Stimulated activated CD4-positive, alpha-beta T cell treated with anti-CD3 and anti-CD28 coated beads, Interleukin-4, amount 100 ng/mL, for 4 hours (primary cell): Measurements from ENCODE around the gene CDCA5.

ENCODE experiments used
- DNase-seq, 2 experiments: peaks; one replicate each; pipeline ENCODE4 v3.0.0-alpha.2; 2020

CDCA5 gene

DNA sequence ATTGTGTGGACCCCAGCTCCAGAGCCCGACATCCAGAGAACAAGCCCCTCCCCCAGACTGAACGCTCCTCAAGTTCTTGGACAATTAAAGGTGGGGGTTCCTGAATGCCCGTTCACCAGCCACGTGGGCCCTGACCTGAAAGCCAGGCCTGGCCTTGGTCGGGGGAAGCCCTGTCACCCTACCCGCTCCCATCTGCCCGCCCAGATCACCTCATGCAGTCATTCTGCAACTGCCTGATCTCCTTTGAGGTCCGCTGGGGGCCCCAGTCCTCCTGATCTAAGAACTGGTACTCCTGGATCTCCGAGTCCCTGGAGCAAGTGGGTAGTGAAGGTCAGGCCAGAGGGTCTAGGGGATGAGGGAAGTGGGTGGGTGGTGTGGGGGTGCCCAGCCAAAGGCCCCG lies 16.4 kb downstream of the CDCA5 start:
- no peak for DNase-seq

DNA sequence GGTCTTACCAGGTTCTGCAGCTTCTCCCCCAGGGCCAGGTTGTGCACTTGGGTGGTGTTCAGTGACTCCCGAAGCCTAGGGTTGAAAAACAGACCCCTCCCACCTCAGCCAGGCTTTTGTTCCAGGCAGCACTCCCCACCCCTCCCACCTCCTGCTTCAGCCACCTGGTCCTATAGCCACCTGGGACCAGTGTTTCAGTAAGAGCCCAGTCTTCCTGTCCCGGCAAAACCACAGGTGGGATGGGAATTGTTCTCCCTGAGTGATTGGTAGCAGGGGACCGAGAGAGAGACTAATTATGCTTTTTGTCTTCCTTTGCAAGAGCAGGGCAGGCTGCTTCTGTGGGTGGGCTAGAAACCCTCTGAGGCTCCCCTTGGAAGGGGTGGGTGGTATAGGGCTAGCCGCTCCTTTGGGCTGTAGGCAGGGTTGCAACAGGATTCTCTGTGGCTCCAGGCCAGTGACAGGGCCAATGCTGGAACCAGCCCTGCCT lies 17.0 kb downstream of the CDCA5 start:
- no peak for DNase-seq

DNA sequence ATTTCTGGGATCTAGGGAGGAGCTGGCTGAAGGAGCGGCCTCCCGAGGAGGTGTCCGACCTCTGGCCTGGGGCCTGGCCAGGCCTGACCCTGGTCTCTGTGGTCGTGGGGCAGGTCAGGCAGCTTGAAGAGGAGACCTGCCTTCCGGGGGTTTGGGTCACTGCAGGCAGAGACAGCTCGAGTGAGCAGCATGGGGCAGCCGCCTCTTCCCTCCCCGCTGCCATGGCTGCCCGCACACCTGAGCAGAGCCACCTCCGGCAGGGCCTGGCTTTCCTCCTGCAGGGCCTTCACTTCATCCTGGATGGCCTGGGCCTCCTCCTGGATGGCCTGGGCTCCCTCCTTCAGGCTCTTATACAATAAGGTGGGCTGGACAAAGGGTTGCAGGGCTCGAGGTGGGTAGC lies 17.5 kb downstream of the CDCA5 start:
- no peak for DNase-seq

DNA sequence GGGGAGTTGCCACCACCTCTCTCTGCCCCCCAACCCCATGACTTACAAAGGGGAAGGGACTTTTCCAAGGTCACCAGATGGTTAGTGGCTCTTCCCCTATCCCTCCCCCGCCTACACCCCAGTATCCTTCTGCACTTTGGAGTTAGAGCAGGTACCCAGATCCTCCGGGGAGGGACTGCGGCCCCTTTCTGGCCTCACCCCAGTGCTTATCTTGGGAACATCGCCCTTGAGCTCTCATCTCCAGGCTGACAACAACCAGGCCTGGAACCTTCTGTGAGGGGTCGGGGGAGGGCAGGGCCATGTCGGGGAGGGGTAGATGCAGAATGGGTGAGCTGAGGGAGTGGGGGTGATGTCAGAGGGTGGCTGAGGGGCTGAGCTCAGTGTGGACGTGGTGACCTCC lies 18.0 kb downstream of the CDCA5 start:
- no peak for DNase-seq

DNA sequence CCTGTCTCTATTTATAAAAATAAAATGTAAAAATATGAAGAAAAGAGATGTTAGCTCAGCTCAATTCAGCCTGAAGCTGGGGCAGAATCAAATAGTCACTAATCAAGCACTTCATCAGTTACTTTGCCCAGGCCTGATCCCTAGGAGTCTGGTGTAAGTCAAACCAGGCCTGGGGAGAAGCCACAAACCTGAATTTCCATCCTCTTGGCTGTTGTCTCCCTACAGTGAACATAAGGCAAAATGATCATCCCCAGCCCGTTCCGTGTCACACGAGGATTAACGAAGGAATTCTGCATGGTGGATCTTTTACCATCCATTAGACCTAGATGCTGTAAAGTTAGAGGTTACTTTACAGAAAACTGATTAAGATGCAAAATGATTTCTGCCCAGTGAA lies 19.0 kb downstream of the CDCA5 start:
- no peak for DNase-seq

DNA sequence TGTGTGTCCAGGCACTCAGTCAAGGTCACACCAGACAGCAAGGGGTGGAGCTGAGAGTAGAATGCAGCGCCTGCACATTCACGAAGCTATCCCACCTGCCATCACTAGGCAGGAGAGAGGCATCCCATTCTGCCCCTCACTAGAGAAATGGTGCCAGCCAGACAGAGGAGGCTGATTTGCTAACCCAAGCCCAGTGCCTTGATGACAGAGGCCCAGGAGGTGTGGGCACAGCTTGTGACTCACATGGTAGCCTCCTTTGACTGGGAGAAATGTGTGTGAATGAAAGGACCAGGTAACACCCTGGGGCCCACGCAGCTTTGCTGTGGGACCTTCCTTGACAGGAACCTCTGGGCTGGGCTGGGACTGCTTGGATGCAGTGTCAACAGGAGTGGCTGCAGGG lies 20.3 kb downstream of the CDCA5 start:
- DNase-seq = no peak

DNA sequence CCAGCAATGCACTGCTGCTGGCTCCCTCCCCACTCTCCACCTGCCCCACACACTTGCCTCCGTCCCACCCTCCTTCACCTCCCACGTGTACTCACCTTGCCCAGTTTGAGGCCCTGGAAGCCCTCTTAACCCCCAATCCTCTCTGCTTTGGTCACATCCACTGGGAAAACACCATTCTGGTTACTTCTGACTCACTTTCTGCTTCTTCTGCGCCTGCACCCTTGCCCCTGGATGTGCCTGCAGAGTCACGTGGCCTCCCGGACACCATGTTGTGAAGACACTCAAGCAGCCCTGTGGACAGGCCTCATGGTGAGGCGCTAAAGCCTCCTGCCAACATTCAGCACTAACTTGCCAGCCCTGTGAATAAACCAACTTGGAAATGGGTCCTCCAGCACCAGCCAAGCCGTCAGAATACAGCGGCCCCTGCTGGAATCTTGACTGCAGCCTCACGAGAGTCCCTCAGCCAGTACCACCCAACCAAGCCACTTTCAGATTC lies 22.9 kb downstream of the CDCA5 start:
- DNase-seq = no peak

DNA sequence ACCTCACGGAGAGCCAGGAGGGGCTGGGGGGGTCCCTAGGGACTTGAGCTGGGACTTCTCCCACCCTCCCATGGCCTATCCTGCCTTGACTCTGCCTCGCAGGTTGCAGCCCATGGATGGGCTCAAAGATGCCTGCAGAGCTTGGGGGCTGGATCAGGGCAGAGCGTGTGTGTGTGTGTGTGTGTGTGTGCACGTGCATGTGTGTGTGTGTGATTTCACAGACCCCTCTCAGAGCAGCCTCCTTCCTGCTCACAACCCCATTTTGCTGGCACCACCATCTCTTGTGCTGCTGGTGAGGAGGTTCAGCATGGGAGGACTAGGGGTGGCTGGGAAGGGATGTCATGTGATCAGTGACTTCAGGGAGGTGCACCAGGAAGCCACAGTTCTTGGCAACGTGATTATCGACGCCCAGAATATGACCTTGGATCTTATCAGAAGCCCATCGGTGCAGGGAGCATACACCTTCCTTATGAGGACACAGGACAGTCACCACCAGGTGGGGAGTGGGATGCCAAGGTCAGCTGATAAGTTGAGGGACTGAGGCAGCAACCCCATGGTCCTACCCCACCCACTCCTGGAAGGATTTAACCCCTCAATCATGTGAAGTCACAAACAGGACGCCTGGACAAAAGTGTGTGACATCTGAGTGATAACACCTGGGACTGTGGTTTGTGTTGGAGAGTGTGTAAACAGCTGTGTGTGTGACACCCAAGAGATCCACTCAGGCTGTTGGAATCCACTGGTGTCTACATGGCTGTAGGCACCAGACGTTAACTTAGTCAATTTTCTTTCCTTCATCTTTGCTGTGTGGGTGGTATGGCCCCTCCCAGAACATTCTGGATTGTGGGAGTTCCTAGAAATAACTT lies 23.6 kb downstream of the CDCA5 start:
- no peak for DNase-seq

DNA sequence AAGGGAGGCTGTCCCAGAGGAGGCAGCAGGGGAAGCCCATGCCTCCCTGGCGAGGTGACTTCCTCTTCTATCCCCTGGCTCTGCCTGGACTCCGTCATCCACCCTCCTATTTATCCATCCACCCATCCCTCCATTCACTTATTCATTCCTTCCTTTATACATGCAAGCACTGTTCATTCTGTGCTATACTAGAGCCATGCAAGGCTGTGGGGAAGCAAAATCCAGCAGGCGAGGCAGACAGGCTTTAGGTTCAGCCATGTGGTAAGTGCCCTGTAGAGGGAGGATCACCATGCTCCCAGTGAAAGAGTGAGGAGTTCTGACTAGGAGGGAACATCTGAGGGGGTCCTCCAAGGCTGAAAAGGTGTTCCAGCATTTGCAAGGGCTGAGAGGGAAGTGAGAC lies 24.3 kb downstream of the CDCA5 start:
- no peak for DNase-seq

DNA sequence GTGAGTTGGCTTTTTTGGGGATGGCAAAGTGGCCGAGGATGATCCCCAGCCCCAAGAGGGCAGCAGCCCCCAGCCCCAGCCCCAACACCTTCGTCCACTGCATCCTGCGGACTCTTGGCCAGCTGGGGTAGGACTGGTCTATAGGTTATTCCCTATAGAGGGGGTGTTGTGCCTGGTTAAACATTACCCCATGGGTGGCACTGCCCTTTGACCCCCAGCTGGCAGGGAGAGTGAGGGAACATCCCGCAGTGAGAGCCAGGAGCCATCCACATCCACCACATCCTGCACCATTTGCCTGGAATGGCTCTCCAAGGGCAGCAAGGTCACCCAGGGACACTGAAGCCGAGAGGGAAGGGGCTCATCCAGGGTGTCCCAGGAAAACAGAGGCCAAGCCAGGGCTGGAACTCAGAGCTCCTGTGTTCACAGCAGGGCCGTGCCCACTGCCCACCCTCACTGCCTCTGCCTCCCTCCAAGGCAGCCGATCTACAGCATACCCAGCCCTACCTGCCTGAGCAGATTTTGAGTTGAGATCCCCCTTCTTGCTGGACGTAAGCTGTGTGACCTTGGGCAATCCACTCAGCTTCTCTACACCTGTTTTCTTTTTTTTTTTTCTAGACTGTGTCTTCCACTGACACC lies 25.3 kb downstream of the CDCA5 start, which contains the start of gene NAALADL1:
TSS of gene NAALADL1 (minus strand) at position 135 of the 636 bp plus-strand sequence. CDS start at position 103, 32 bp downstream.
- no peak for DNase-seq

DNA sequence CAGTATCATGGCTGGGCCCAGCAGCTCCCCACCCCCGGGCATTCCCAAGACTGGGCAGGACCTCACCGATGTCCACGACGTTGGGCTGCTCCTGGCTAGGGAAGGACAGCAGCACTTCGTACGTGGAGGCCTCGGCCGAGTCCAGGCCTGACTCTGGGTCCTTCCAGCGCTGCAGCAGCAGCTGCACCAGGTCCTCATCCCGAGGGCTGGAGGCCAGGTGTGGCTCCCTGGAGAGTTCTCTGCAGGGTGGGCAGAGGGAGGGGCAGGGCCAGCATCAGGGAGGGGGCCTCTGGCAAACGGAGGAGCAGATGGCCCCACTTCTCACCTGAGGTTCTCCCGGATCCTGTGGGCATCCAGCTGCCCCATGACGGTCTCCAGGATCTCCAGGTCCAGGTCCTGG lies 25.8 kb downstream of the CDCA5 start:
- DNase-seq = no peak

DNA sequence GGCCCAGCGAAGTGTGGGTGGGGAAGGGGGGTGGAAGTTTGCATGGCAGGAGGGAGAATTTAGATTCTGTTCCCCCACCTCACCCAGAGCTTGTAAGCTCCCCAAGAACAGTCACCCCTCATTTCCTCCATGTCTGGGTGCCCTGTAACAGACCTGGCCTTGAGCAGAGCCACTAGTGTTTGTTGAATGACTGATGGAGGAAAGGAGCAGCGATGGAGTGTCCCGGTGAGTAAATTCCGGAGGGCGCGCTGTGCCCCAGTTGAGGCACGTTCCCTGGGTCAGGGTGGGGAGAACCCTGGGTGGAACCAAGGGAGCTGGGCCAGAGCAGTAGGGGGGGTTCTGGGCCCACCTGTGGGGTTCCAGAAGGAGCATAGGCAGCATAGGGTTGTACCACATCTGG lies 26.3 kb downstream of the CDCA5 start:
- no peak for DNase-seq

DNA sequence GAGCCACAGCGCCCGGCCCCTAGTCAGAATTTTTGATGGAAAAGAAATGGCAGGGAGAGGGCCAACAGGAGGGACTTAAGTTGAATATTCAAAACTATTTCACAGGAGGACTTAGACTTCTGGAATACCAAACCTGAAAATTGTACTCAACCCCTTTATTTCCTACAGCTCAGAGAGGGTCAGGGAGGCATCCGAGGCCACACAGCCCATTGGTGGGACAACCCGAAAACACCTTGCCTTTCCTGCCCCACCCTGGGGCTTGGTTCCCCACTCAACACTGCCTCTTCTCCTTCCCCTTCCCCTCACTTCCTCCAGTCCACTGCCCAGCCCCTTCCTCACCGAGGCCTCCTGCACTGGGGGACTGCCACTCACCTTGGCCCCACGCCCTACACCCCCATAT lies 26.8 kb downstream of the CDCA5 start:
- DNase-seq = no peak

DNA sequence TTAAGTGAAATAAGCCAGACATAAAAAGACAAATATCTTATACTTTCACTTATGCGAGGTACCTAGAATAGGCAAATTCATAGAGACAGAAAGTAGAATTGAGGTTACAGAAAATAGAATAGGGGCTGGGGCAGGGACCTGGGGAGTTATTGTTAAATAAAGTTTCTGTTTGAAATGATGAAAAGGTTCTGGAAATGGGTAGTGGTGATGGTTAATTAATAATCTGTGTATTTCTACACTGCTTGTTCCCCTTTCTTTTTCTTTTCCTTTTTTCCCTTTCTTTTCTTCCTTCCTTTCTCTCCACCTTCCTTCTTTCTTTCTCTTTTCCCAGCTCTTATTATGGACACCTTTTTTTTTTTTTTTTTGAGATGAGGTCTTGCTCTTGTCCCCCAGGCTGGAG lies 28.3 kb downstream of the CDCA5 start:
- DNase-seq = no peak

DNA sequence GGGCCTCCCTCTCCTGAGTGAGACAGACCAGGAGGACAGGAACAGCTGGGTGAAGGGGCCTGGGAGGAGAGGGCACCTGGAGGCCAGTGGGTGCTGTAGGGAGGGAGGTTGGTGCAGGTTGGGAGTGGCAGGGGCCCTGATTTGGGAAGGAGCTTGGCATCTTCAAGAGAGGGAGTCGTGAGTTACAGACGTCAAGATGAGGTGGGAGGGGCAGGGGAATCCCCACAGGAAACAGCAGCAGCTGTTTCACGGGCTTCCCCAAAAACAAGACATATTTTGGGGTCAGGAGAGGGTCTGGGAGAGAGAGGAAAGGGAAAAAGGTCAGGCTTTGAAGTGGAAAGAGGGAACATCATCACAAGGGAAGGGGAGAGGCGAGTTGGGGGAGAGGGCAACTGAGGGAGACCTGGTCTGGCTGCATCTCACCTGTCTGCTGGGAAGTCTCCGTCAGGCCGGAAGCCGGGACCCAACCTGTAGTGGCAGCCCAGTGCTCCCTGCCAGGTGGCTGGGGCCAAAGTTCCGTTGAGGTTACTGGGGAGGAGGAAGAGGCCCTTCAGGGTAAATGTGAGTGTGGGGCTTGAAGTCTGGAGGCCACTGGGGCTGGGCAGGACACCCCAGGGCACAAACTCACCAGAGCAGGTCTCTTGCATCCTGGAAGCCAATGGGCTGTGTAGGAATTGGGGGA lies 29.9 kb downstream of the CDCA5 start:
- peak in 1 of 2 experiments; percentile 32 for DNase-seq

DNA sequence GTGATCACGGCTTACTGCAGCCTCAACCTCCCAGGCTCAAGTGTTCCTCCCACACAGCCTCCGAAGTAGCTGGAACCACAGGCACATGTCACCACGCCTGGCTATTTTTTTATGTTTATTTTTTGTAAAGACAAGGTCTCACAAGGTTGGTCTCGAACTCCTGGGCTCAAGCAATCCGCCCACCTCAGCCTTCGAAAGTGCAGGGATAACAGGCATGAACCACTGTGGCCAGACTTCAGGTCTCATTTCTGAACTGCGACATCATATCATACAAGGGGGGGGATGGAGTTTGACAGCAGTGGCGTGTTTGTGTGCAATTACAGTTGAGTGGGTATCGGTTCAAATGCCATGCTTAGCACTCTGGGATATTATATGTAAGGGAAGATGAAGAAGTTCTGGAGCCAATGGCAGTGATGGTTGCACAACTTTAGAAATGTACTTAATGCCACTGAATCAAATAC lies 32.4 kb downstream of the CDCA5 start:
- no peak for DNase-seq

DNA sequence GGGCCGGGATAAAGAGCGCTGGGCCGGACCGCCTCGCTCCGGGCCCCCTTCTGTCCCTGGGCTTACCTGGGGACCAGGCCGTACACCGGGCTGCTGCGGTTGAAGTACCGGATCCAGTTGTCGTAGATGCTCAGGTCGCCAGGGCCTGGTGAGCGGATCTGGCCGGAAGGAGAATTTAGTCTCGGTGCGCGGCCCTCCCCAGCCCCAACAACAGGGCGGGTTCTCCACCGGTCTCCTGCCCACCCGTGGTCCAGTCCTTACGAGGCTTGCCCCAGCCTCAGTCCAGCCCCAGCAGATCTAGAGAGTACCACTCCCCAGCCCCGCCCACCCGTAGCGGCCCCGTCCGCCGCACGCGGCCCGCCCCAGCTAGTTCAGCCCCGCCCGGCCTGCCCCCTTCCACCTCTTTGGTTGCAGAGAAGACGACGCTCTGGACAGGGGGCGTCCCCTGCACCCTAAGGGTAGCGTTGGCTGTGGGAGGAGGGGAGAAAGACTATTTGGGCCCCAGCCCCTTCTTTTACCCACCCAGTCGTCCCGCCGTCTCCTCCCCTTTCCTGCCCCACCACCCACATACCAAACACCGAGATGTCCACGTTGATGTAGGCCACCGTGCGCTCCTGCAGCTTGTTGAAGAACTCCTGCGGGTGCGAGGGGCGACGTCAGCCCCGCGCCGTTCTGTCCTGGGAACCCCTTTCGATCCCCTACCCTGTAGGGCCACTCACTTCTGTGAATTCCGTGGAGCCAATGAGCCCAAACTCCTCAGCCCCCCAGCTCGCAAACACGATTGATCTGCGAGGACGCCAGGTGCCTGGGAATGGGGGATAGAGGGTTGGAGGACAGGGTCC lies 36.0 kb downstream of the CDCA5 start:
- peak in 1 of 2 experiments; percentile 34 for DNase-seq

DNA sequence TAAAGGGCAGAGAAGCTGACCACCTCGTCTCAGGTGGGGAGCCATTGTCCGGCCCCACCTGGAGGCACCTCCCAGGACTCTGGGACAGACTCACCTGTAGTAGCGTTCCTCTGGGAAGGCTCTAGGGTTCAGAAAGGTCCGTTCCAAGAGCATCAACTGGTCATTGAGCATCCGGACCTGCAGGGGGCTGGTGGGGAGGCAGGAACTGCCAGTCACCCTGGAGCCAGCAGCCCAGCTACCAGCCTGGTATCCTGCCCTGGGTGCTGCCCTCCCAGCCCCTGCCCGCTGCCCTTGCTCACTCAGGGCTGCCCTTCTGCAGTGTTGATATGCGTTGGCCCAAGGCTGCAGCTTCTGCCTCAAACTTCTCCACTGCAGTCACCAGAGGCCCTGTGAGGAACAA lies 38.1 kb downstream of the CDCA5 start:
- no peak for DNase-seq

DNA sequence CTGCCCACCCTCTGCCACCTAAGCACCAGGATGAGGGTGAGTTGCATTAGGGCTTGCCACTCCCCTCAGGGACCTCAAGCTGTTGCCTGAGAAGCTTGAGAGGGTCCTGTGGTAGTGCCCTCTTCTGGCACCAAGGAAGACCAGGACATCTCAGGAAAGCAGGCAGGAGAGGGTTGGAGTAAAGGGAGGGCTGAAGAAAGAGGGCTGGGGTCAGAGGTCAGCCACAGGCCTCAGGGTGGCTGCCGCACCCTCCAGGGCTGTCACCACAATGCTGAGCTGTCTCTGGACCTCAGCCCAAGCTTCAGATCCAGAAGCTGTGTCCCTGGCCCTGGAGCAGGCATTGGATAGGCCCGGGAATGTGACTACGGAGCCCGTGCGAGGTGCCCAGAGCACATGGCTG lies 38.8 kb downstream of the CDCA5 start:
- no peak for DNase-seq

DNA sequence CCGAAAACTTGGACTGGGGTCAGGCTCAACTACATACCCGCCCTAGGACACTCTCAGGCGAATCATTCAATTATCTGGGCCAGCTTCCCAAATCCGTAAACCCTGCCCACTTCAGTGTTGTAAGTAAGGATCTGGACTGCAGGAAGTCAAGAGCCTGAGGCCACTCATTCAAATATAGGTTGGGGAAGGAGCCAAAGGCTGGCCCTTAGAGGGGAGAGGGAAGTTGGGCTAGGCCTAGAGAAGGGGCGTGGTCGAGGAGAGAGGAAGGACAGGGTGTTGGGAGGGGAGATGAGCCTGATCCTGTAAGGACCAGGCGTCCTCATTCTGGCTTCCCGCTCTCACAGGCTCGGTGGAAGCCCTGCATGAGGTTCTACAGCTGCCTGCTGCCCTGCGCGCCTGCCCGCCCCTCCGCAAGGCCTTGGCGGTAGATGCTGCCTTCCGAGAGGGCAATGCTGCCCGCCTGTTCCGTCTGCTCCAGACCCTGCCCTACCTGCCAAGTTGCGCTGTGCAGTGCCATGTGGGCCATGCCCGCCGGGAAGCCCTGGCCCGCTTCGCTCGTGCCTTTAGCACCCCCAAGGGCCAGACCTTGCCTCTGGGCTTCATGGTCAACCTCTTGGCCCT lies 39.8 kb downstream of the CDCA5 start:
- no peak for DNase-seq

DNA sequence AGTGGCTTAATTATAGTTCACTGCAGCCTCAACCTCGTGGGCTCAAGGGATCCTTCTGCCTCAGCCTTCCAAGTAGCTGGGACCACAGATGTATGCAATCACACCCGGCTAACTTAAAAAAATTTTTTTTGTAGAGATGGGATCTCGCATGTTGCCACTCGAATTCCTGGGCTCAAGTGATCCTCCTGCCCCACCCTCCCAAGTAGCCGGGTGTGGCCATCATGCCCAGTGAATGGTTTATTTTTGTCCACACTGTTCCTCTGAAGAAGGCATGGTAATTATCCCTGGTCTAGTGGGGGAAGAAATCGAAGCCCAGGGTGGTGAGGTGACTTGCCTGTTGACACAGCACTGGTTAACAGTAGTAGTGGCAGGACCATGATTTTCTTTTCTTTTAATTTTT lies 40.9 kb downstream of the CDCA5 start:
- DNase-seq = no peak
